ENCODE measurements around the gene C9orf85.
"Not testable (repeated sequence)": the region's sequence is repeated elsewhere in the genome, so short reads cannot be mapped to it uniquely, and the experiment has no call there.

The C9orf85 gene

GRCh38 chr9:71955300-71955915 lies 44.0 kb downstream of the C9orf85 start:
- H3K9me3 ChIP-seq (ENCODE audit: control insufficient read depth, low read length) = no peaks in the 10 kb centered on the region
- peaks cover 4% of the 10 kb centered on the region for H3K36me3 ChIP-seq (ENCODE audit: control insufficient read depth, insufficient read depth, low read length, severe bottlenecking)
- H3K27me3 ChIP-seq (replicated peaks; ENCODE audit: control insufficient read depth, insufficient read depth, low read length) = no peaks in the 10 kb centered on the region
- DNase-seq (ENCODE audit: low read depth) = no peak
- H3K4me1 ChIP-seq (ENCODE audit: control insufficient read depth, insufficient read depth, low read length) = peaks cover 12% of the 10 kb centered on the region
- no peak overlapping the region for H3K9ac ChIP-seq (ENCODE audit: low read length)
- no peak overlapping the region for H3K4me3 ChIP-seq (ENCODE audit: low read length)

- Histone ChIP-seq H3K4me1 (ENCODE audit: control insufficient read depth, insufficient read depth, low read length) (no peaks in the 10 kb centered on the region), H3K9ac (ENCODE audit: low read length) (no peak overlapping the region), H3K9me3 (ENCODE audit: control insufficient read depth, low read length) (no peaks in the 10 kb centered on the region), H3K27me3 (replicated peaks; ENCODE audit: control insufficient read depth, insufficient read depth, low read length) (no peaks in the 10 kb centered on the region), H3K36me3 (ENCODE audit: control insufficient read depth, insufficient read depth, low read length, severe bottlenecking) (peaks cover 5% of the 10 kb centered on the region), H3K4me3 (ENCODE audit: low read length) (no peak overlapping the region)
- DNase-seq (ENCODE audit: low read depth) = no peak
Measured at GRCh38 chr9:71962328-71962727, 50.9 kb downstream of the C9orf85 start.

- DNase-seq (ENCODE audit: low read depth); H3K27me3 ChIP-seq (replicated peaks; ENCODE audit: control insufficient read depth, insufficient read depth, low read length); H3K9ac ChIP-seq (ENCODE audit: low read length); H3K36me3 ChIP-seq (ENCODE audit: control insufficient read depth, insufficient read depth, low read length, severe bottlenecking); H3K4me1 ChIP-seq (ENCODE audit: control insufficient read depth, insufficient read depth, low read length); H3K4me3 ChIP-seq (ENCODE audit: low read length); H3K9me3 ChIP-seq (ENCODE audit: control insufficient read depth, low read length): not testable (repeated sequence)
Measured at GRCh38 chr9:71963471-71963996, 52.1 kb downstream of the C9orf85 start.

GRCh38 chr9:71965403-71965802 lies 54.0 kb downstream of the C9orf85 start:
- H3K4me1 ChIP-seq (ENCODE audit: control insufficient read depth, insufficient read depth, low read length) = no peaks in the 10 kb centered on the region
- peaks cover 17% of the 10 kb centered on the region for H3K9me3 ChIP-seq (ENCODE audit: control insufficient read depth, low read length)
- peaks cover 5% of the 10 kb centered on the region for H3K36me3 ChIP-seq (ENCODE audit: control insufficient read depth, insufficient read depth, low read length, severe bottlenecking)

GRCh38 chr9:71966601-71967000 lies 55.2 kb downstream of the C9orf85 start:
- H3K36me3 ChIP-seq (ENCODE audit: control insufficient read depth, insufficient read depth, low read length, severe bottlenecking) = peaks cover 5% of the 10 kb centered on the region
- no peaks in the 10 kb centered on the region for H3K27me3 ChIP-seq (replicated peaks; ENCODE audit: control insufficient read depth, insufficient read depth, low read length)
- no peak for DNase-seq (ENCODE audit: low read depth)
- H3K4me1 ChIP-seq (ENCODE audit: control insufficient read depth, insufficient read depth, low read length) = no peaks in the 10 kb centered on the region
- peaks cover 17% of the 10 kb centered on the region for H3K9me3 ChIP-seq (ENCODE audit: control insufficient read depth, low read length)
- H3K4me3 ChIP-seq (ENCODE audit: low read length) = no peak overlapping the region
- no peak overlapping the region for H3K9ac ChIP-seq (ENCODE audit: low read length)

More at GRCh38 chr9:71965403-71965802, 54.0 kb downstream of the C9orf85 start:
- no peak for DNase-seq (ENCODE audit: low read depth)
- Histone ChIP-seq H3K27me3 (replicated peaks; ENCODE audit: control insufficient read depth, insufficient read depth, low read length) (no peaks in the 10 kb centered on the region), H3K9ac (ENCODE audit: low read length) (no peak overlapping the region), H3K4me3 (ENCODE audit: low read length) (no peak overlapping the region)

- Histone ChIP-seq H3K9ac (ENCODE audit: low read length) (no peak overlapping the region), H3K4me3 (ENCODE audit: low read length) (no peak overlapping the region), H3K36me3 (ENCODE audit: control insufficient read depth, insufficient read depth, low read length, severe bottlenecking) (peaks cover 9% of the 10 kb centered on the region), H3K27me3 (replicated peaks; ENCODE audit: control insufficient read depth, insufficient read depth, low read length) (no peaks in the 10 kb centered on the region), H3K4me1 (ENCODE audit: control insufficient read depth, insufficient read depth, low read length) (no peaks in the 10 kb centered on the region), H3K9me3 (ENCODE audit: control insufficient read depth, low read length) (peaks cover 17% of the 10 kb centered on the region)
- no peak for DNase-seq (ENCODE audit: low read depth)
Measured at GRCh38 chr9:71968541-71969090, 57.2 kb downstream of the C9orf85 start.

- peak; percentile 23 for DNase-seq (ENCODE audit: low read depth)
- Histone ChIP-seq H3K4me3 (ENCODE audit: low read length) (no peak overlapping the region), H3K36me3 (ENCODE audit: control insufficient read depth, insufficient read depth, low read length, severe bottlenecking) (peaks cover 8% of the 10 kb centered on the region), H3K27me3 (replicated peaks; ENCODE audit: control insufficient read depth, insufficient read depth, low read length) (no peaks in the 10 kb centered on the region), H3K4me1 (ENCODE audit: control insufficient read depth, insufficient read depth, low read length) (no peaks in the 10 kb centered on the region), H3K9ac (ENCODE audit: low read length) (no peak overlapping the region), H3K9me3 (ENCODE audit: control insufficient read depth, low read length) (no peaks in the 10 kb centered on the region)
Measured at GRCh38 chr9:71975833-71976232, 64.4 kb downstream of the C9orf85 start.

- no peak overlapping the region for H3K9ac ChIP-seq (ENCODE audit: low read length)
- DNase-seq (ENCODE audit: low read depth) = no peak
- H3K36me3 ChIP-seq (ENCODE audit: control insufficient read depth, insufficient read depth, low read length, severe bottlenecking) = peaks cover 8% of the 10 kb centered on the region
- H3K27me3 ChIP-seq (replicated peaks; ENCODE audit: control insufficient read depth, insufficient read depth, low read length) = no peaks in the 10 kb centered on the region
- no peaks in the 10 kb centered on the region for H3K4me1 ChIP-seq (ENCODE audit: control insufficient read depth, insufficient read depth, low read length)
- H3K4me3 ChIP-seq (ENCODE audit: low read length) = no peak overlapping the region
- H3K9me3 ChIP-seq (ENCODE audit: control insufficient read depth, low read length) = no peaks in the 10 kb centered on the region
Measured at GRCh38 chr9:71977003-71977402, 65.6 kb downstream of the C9orf85 start.

- no peaks in the 10 kb centered on the region for H3K9me3 ChIP-seq (ENCODE audit: control insufficient read depth, low read length)
- H3K4me3 ChIP-seq (ENCODE audit: low read length) = no peak overlapping the region
- H3K4me1 ChIP-seq (ENCODE audit: control insufficient read depth, insufficient read depth, low read length) = peaks cover 11% of the 10 kb centered on the region
- H3K36me3 ChIP-seq (ENCODE audit: control insufficient read depth, insufficient read depth, low read length, severe bottlenecking) = no peaks in the 10 kb centered on the region
- no peak overlapping the region for H3K9ac ChIP-seq (ENCODE audit: low read length)
- DNase-seq (ENCODE audit: low read depth) = no peak
- H3K27me3 ChIP-seq (replicated peaks; ENCODE audit: control insufficient read depth, insufficient read depth, low read length) = no peaks in the 10 kb centered on the region
Measured at GRCh38 chr9:71980266-71981190, 69.1 kb downstream of the C9orf85 start.

- no peaks in the 10 kb centered on the region for H3K9me3 ChIP-seq (ENCODE audit: control insufficient read depth, low read length)
- H3K36me3 ChIP-seq (ENCODE audit: control insufficient read depth, insufficient read depth, low read length, severe bottlenecking) = no peaks in the 10 kb centered on the region
- no peaks in the 10 kb centered on the region for H3K27me3 ChIP-seq (replicated peaks; ENCODE audit: control insufficient read depth, insufficient read depth, low read length)
Measured at GRCh38 chr9:71981944-71982343, 70.5 kb downstream of the C9orf85 start.

GRCh38 chr9:71984403-71984802 lies 73.0 kb downstream of the C9orf85 start:
- Histone ChIP-seq H3K27me3 (replicated peaks; ENCODE audit: control insufficient read depth, insufficient read depth, low read length) (no peaks in the 10 kb centered on the region), H3K4me3 (ENCODE audit: low read length) (no peak overlapping the region), H3K9ac (ENCODE audit: low read length) (no peak overlapping the region), H3K4me1 (ENCODE audit: control insufficient read depth, insufficient read depth, low read length) (peaks cover 11% of the 10 kb centered on the region), H3K36me3 (ENCODE audit: control insufficient read depth, insufficient read depth, low read length, severe bottlenecking) (no peaks in the 10 kb centered on the region), H3K9me3 (ENCODE audit: control insufficient read depth, low read length) (no peaks in the 10 kb centered on the region)
- peak; percentile 71 for DNase-seq (ENCODE audit: low read depth)

More at GRCh38 chr9:71981944-71982343, 70.5 kb downstream of the C9orf85 start:
- H3K4me3 ChIP-seq (ENCODE audit: low read length) = no peak overlapping the region
- peaks cover 11% of the 10 kb centered on the region for H3K4me1 ChIP-seq (ENCODE audit: control insufficient read depth, insufficient read depth, low read length)
- no peak for DNase-seq (ENCODE audit: low read depth)
- no peak overlapping the region for H3K9ac ChIP-seq (ENCODE audit: low read length)

Data from adipocyte (in vitro differentiated cells).